Uterus (tissue), 2 donors: ENCODE results near the gene SPINK5.

ENCODE experiments used
- CTCF ChIP-seq, 4 experiments: fragments of 200-600 bp in 2 of 4; fragments of 450-650 bp in 2 of 4; sonication (generic) in 2 of 4; IDR thresholded peaks; one replicate each; pipeline ENCODE4 v1.5.1; 2016 to 2019; ENCODE audit warnings: antibody characterized with exemption in 4 of 4, mild to moderate bottlenecking in 2 of 4, moderate library complexity in 1 of 4
- POLR2A ChIP-seq, 2 donors: fragments of 450-650 bp; IDR thresholded peaks; one replicate each; pipeline ENCODE4 v1.6.1; 2016; ENCODE audit warnings: antibody characterized with exemption in 2 of 2, mild to moderate bottlenecking in 1 of 2, moderate library complexity in 1 of 2

DNA sequence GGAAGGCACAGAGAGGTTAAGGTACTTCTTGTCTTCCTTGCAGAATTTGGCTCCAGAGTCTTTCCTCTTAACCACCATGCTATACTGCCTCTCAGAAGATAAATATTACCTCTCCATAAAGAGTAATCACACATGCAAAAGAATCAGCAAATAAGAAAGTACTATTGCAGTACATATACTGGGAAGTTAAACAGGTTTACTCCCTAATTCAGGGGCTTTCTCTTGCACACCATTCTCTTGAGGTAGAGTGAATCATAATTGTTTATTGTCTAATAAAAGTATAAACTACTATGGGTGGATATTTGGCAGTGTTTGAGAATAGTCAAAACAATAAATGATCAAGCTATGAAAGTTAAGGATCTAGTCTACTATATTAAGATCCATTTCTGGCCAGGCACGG lies 40.4 kb downstream of the SPINK5 start:
- TF ChIP-seq CTCF (IDR thresholded peaks at IDR 0.05) (no peak), POLR2A (IDR thresholded peaks at IDR 0.05) (no peak)
